HepG2 (cell line): ENCODE data around the gene CRADD. TPM values are rescaled to one million over a fixed set of nuclear protein-coding genes. Genes with fewer than 3 reads are reported as not detected.

Experiments
- CEBPG ChIP-seq: IDR thresholded peaks from 2 replicates; pipeline ENCODE4 v1.6.1; 2016
- EHMT2 ChIP-seq: fragments of 200-600 bp; sonication (generic); IDR thresholded peaks from 2 replicates; pipeline ENCODE4 v1.7.0; 2017; ENCODE audit warnings: antibody characterized with exemption, low read depth, low read length, borderline replicate concordance
- MAZ ChIP-seq, 2 experiments: sonication (generic) in 1 of 2; formaldehyde crosslinking in 1 of 2; IDR thresholded peaks; 2 replicates each; pipeline versions ENCODE4 v1.5.0 to v1.6.1; 2012 to 2020; ENCODE audit warnings: low read depth in 2 of 2, mild to moderate bottlenecking in 2 of 2, borderline replicate concordance in 1 of 2, improper control_type of control experiment in 1 of 2, low read length in 1 of 2, missing genetic modification reagents in 1 of 2, moderate library complexity in 1 of 2
- MTA1 ChIP-seq: sonication (generic); formaldehyde crosslinking; IDR thresholded peaks from 2 replicates; pipeline ENCODE4 v1.4.0; 2020; ENCODE audit warnings: missing genetic modification reagents, mild to moderate bottlenecking, borderline replicate concordance
- SNAPC2 ChIP-seq: sonication (generic); formaldehyde crosslinking; IDR thresholded peaks from 2 replicates; pipeline ENCODE4 v1.8.1; 2022; ENCODE audit warnings: mild to moderate bottlenecking, missing genetic modification reagents
- SP5 ChIP-seq: IDR thresholded peaks from 2 replicates; pipeline ENCODE4 v1.6.1; 2016; ENCODE audit warnings: low read depth, borderline replicate concordance
- TBX2 ChIP-seq: sonication (generic); formaldehyde crosslinking; IDR thresholded peaks from 2 replicates; pipeline ENCODE4 v1.5.0; 2020; ENCODE audit warnings: missing genetic modification reagents, mild to moderate bottlenecking, borderline replicate concordance
- ZNF34 ChIP-seq: sonication (generic); formaldehyde crosslinking; IDR thresholded peaks from 2 replicates; pipeline ENCODE4 v1.4.0; 2020; ENCODE audit warnings: mild to moderate bottlenecking, missing genetic modification reagents, borderline replicate concordance
- ZNF383 ChIP-seq: sonication (generic); formaldehyde crosslinking; IDR thresholded peaks from 2 replicates; pipeline ENCODE4 v1.4.0; 2020; ENCODE audit warnings: missing genetic modification reagents, mild to moderate bottlenecking, borderline replicate concordance
- ZNF550 ChIP-seq: sonication (generic); formaldehyde crosslinking; IDR thresholded peaks from 2 replicates; pipeline ENCODE4 v1.4.0; 2020; ENCODE audit warnings: mild to moderate bottlenecking, missing genetic modification reagents, borderline replicate concordance
- ZNF709 ChIP-seq: sonication (generic); formaldehyde crosslinking; IDR thresholded peaks from 2 replicates; pipeline ENCODE4 v1.5.0; 2020; ENCODE audit warnings: mild to moderate bottlenecking, missing genetic modification reagents
- ZSCAN21 ChIP-seq: sonication (generic); formaldehyde crosslinking; IDR thresholded peaks from 2 replicates; pipeline ENCODE4 v1.8.0; 2022; ENCODE audit warnings: mild to moderate bottlenecking, missing genetic modification reagents, moderate library complexity, borderline replicate concordance
- polyA plus RNA-seq, 8 experiments: library from polyadenylated mRNA; depleted of rRNA in 3 of 8; stranded (reverse) in 7 of 8; unstranded in 1 of 8; fragments of >200 nt; fragmentation: Illumina TruSeq in 4 of 8; extraction: Trizol in 4 of 8; gene quantifications; 2 replicates each; pipeline versions ENCODE4 v1.2.1 to v1.2.3, GENCODE V29; 2011 to 2016; ENCODE audit warnings: low read depth in 4 of 8, missing spikeins in 1 of 8, mixed read lengths in 1 of 8; ENCODE audit not compliant: insufficient read depth in 1 of 8
- total RNA-seq, 5 experiments: library from RNA; depleted of rRNA; stranded (reverse); fragments of >200 nt; fragmentation: Illumina TruSeq; extraction: Trizol; gene quantifications; 2 replicates each; pipeline ENCODE4 v1.2.3, GENCODE V29; 2016; ENCODE audit warnings: low read depth in 1 of 5
- TF ChIP-seq, protein P1 (sequence below): sonication (generic); formaldehyde crosslinking; IDR thresholded peaks from 2 replicates; pipeline ENCODE4 v1.4.0; 2020; ENCODE audit warnings: mild to moderate bottlenecking, missing genetic modification reagents
- TF ChIP-seq, protein P2 (sequence below): sonication (generic); formaldehyde crosslinking; IDR thresholded peaks from 2 replicates; pipeline ENCODE4 v1.5.0; 2020; ENCODE audit warnings: missing genetic modification reagents
- TF ChIP-seq, protein P3 (sequence below): sonication (generic); formaldehyde crosslinking; IDR thresholded peaks from 2 replicates; pipeline ENCODE4 v1.4.0; 2020; ENCODE audit warnings: missing genetic modification reagents
- TF ChIP-seq, protein P4 (sequence below): sonication (generic); formaldehyde crosslinking; conservative IDR thresholded peaks from 2 replicates; pipeline ENCODE4 v1.8.0; 2022; ENCODE audit warnings: mild to moderate bottlenecking, moderate library complexity, missing genetic modification reagents
- TF ChIP-seq, protein P5 (sequence below): sonication (generic); formaldehyde crosslinking; IDR thresholded peaks from 2 replicates; pipeline ENCODE4 v1.4.0; 2020; ENCODE audit warnings: missing genetic modification reagents

Gene CRADD
- total and polyA plus RNA-seq, 2 of the 13 experiments (the other 11 are each of a cell fraction or from before 2014, with no cell fraction given), result 12.4 to 18.8 TPM

DNA sequence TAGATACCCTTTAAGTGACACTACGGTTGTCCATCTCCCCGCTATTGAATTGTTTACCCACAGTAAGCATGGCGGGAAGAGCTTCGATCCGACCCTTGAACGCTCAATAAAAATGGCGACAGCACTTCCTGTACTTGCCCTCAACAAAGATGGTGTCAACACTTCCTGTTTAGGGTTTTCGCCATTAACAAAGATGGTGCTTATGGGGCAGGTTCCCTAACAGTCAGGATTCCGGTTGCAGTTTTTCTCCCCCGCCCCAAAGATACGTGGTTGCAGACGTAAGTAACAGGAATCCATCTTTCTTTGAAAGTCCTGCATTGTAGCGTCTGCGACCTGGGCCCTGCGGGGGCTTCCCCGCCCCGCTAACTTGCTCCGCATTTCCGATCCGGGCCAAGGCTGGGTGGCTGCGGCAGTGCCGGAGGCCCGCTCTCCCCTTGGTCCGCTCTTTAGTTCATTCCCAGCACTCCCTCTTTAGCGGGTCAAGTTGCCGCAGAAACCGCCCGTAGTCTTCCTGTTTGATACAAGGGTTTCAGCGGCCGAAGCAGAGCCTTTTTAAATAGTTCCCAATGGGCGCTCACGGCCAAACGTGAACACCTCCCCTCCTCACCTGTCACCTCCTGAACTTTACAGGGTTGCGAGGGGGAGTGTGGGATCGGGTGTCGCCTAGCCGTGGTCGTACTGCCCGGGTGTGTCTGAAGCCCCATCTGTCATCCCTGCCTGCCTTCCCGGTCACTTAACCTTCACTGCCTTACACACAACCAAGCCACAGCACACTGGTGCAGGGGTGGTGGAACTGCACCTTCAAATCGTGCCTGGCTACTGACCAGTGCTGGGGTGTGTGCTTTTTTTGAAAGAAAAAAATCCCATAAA lies at the start of gene CRADD (continued):
- TF ChIP-seq, protein P1, sequence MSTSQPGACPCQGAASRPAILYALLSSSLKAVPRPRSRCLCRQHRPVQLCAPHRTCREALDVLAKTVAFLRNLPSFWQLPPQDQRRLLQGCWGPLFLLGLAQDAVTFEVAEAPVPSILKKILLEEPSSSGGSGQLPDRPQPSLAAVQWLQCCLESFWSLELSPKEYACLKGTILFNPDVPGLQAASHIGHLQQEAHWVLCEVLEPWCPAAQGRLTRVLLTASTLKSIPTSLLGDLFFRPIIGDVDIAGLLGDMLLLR, result no peak
- TF ChIP-seq ZNF709 (CRISPR knock-in tag), result no peak
- TF ChIP-seq ZNF550 (CRISPR knock-in tag), result 0 out of 2 replicates have a peak, but pooled peaks have one; percentile 14
- TF ChIP-seq, protein P2, sequence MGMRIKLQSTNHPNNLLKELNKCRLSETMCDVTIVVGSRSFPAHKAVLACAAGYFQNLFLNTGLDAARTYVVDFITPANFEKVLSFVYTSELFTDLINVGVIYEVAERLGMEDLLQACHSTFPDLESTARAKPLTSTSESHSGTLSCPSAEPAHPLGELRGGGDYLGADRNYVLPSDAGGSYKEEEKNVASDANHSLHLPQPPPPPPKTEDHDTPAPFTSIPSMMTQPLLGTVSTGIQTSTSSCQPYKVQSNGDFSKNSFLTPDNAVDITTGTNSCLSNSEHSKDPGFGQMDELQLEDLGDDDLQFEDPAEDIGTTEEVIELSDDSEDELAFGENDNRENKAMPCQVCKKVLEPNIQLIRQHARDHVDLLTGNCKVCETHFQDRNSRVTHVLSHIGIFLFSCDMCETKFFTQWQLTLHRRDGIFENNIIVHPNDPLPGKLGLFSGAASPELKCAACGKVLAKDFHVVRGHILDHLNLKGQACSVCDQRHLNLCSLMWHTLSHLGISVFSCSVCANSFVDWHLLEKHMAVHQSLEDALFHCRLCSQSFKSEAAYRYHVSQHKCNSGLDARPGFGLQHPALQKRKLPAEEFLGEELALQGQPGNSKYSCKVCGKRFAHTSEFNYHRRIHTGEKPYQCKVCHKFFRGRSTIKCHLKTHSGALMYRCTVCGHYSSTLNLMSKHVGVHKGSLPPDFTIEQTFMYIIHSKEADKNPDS (CRISPR knock-in tag), result no peak
- TF ChIP-seq EHMT2, result peak; percentile 100
- TF ChIP-seq ZSCAN21 (CRISPR knock-in tag), result peak; percentile 19; the same call in 1 of the 2 replicates
- TF ChIP-seq, protein P3, sequence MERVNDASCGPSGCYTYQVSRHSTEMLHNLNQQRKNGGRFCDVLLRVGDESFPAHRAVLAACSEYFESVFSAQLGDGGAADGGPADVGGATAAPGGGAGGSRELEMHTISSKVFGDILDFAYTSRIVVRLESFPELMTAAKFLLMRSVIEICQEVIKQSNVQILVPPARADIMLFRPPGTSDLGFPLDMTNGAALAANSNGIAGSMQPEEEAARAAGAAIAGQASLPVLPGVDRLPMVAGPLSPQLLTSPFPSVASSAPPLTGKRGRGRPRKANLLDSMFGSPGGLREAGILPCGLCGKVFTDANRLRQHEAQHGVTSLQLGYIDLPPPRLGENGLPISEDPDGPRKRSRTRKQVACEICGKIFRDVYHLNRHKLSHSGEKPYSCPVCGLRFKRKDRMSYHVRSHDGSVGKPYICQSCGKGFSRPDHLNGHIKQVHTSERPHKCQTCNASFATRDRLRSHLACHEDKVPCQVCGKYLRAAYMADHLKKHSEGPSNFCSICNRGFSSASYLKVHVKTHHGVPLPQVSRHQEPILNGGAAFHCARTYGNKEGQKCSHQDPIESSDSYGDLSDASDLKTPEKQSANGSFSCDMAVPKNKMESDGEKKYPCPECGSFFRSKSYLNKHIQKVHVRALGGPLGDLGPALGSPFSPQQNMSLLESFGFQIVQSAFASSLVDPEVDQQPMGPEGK (CRISPR knock-in tag), result peak; percentile 74
- no peak for TF ChIP-seq MAZ (IDR thresholded peaks at IDR 0.05; ENCODE audit: borderline replicate concordance, low read depth, low read length)
- peak; percentile 67; the same call in 1 of the 2 replicates for TF ChIP-seq MAZ (CRISPR knock-in tag; IDR thresholded peaks at IDR 0.05; ENCODE audit: low read depth)
- TF ChIP-seq CEBPG (CRISPR knock-in tag), result peak; percentile 53; the same call in 1 of the 2 replicates
- peak; percentile 39; the same call in 1 of the 2 replicates for TF ChIP-seq SP5 (CRISPR knock-in tag)
- peak; percentile 60; the same call in 1 of the 2 replicates for TF ChIP-seq TBX2
- TF ChIP-seq, protein P4, sequence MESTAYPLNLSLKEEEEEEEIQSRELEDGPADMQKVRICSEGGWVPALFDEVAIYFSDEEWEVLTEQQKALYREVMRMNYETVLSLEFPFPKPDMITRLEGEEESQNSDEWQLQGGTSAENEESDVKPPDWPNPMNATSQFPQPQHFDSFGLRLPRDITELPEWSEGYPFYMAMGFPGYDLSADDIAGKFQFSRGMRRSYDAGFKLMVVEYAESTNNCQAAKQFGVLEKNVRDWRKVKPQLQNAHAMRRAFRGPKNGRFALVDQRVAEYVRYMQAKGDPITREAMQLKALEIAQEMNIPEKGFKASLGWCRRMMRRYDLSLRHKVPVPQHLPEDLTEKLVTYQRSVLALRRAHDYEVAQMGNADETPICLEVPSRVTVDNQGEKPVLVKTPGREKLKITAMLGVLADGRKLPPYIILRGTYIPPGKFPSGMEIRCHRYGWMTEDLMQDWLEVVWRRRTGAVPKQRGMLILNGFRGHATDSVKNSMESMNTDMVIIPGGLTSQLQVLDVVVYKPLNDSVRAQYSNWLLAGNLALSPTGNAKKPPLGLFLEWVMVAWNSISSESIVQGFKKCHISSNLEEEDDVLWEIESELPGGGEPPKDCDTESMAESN, result peak; percentile 24; the same call in 1 of the 2 replicates
- 0 out of 2 replicates have a peak, but pooled peaks have one; percentile 35 for TF ChIP-seq ZNF34 (CRISPR knock-in tag)
- TF ChIP-seq, protein P5, sequence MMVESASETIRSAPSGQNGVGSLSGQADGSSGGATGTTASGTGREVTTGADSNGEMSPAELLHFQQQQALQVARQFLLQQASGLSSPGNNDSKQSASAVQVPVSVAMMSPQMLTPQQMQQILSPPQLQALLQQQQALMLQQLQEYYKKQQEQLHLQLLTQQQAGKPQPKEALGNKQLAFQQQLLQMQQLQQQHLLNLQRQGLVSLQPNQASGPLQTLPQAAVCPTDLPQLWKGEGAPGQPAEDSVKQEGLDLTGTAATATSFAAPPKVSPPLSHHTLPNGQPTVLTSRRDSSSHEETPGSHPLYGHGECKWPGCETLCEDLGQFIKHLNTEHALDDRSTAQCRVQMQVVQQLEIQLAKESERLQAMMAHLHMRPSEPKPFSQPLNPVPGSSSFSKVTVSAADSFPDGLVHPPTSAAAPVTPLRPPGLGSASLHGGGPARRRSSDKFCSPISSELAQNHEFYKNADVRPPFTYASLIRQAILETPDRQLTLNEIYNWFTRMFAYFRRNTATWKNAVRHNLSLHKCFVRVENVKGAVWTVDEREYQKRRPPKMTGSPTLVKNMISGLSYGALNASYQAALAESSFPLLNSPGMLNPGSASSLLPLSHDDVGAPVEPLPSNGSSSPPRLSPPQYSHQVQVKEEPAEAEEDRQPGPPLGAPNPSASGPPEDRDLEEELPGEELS (CRISPR knock-in tag), result peak; percentile 49; the same call in 1 of the 2 replicates
- no peak for TF ChIP-seq ZNF383 (CRISPR knock-in tag)
- TF ChIP-seq MTA1 (CRISPR knock-in tag), result peak; percentile 75
- TF ChIP-seq SNAPC2 (CRISPR knock-in tag), result peak; percentile 81; the same call in 1 of the 2 replicates
